ENCODE results near the gene N4BP2L2.

GRCh38 chr13:32432856-32433255, 105.7 kb downstream of the N4BP2L2 start:
- TF ChIP-seq TAF1 (IDR thresholded peaks at IDR 0.05; ENCODE audit: low read depth, low read length): no peak
- no peak for TF ChIP-seq POU2F2 (IDR thresholded peaks at IDR 0.05; ENCODE audit: low read depth, low read length)
- no peak for TF ChIP-seq SPI1 (IDR thresholded peaks at IDR 0.05; ENCODE audit: low read depth, low read length)

Measured in GM12891 (cell line).